Fibroblast of lung (primary cell): ENCODE data around the gene MBNL2.

Experiments used
- EZH2 ChIP-seq: IDR thresholded peaks from 2 replicates; pipeline ENCODE4 v1.5.1; 2012; ENCODE audit warnings: low read length, control low read depth, mild to moderate bottlenecking; ENCODE audit errors: missing control alignments
- TF ChIP-seq, protein P1 (sequence below), 2 donors: IDR thresholded peaks in 1 of 2; conservative IDR thresholded peaks in 1 of 2; 1 replicate in 1 of 2; 2 replicates in 1 of 2; pipeline ENCODE4 v1.5.1; 2011 to 2012; ENCODE audit warnings: low read length in 2 of 2, control low read depth in 1 of 2, inconsistent platforms in 1 of 2, low read depth in 1 of 2, mild to moderate bottlenecking in 1 of 2

DNA sequence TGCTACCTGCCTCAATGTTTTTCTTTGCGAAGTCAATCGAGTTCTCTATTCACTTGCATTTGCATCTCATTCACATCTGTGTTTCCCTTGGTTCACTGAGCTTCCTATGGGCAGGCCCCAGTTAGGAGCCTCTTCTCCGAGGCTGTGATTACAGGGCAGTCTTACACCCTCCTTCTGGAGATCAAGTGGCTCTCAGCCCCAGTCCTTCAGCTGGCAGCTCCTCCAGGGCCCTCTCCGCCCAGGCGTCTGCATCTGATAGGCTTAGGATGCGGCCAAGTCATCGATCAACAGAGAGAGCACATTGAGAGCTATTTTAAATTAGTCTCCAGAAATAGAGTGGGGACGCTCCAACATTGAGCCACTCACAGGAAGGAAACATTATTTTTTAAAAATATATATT is 44.2 kb downstream of the MBNL2 start:
- TF ChIP-seq, protein P1, sequence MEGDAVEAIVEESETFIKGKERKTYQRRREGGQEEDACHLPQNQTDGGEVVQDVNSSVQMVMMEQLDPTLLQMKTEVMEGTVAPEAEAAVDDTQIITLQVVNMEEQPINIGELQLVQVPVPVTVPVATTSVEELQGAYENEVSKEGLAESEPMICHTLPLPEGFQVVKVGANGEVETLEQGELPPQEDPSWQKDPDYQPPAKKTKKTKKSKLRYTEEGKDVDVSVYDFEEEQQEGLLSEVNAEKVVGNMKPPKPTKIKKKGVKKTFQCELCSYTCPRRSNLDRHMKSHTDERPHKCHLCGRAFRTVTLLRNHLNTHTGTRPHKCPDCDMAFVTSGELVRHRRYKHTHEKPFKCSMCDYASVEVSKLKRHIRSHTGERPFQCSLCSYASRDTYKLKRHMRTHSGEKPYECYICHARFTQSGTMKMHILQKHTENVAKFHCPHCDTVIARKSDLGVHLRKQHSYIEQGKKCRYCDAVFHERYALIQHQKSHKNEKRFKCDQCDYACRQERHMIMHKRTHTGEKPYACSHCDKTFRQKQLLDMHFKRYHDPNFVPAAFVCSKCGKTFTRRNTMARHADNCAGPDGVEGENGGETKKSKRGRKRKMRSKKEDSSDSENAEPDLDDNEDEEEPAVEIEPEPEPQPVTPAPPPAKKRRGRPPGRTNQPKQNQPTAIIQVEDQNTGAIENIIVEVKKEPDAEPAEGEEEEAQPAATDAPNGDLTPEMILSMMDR (conservative IDR thresholded peaks at IDR 0.05 in 1 of 2, IDR thresholded peaks at IDR 0.05 in 1 of 2; ENCODE audit: low read depth in 1 of 2, low read length in 2 of 2): no peak
- no peak for TF ChIP-seq EZH2
